Measurements from ENCODE around the gene KCNQ1.

KCNQ1 gene

DNA sequence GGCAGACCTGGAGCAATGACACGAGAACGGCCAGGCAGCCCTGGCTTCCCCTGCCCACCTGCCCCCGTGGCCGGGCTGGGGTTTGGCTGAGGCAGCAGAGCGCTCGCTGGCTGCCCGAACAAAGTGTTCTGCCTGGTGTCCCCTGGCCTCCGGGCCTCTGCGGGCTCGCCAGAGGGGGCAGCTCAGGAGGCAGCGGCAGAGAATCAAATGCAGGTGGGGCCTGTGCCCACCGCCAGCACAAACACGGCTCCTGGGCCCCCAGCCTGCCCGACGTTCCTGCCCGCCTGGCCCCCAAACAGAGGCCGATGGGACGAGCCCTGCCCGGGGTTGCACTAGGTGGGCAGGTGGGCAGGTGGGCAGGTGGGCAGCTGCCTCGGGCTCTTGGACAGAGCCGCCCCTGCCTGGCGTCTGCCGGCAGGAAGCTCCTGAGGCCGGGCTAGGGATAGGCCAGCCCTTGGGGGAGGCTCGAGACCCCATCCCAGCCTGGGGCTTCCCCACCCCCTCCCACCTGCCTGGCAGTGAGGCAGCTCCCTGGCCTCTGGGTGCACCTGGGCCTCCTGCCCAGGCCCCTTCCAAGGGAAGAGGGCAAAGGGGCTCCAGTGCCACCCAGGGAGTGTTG lies 394.0 kb downstream of the KCNQ1 start:
- no peaks in the 10 kb centered on the region for H3K36me3 Mint-ChIP-seq (ENCODE audit: low read depth)
- H3K9me3 Mint-ChIP-seq = no peaks in the 10 kb centered on the region
- no peak overlapping the region for H3K4me3 Mint-ChIP-seq
- H3K4me1 Mint-ChIP-seq (ENCODE audit: low read depth) = peaks cover 19% of the 10 kb centered on the region
- H3K27me3 Mint-ChIP-seq = peaks cover 17% of the 10 kb centered on the region
- no peak overlapping the region for H3K27ac Mint-ChIP-seq
- intact Hi-C loops (cut with micrococcal nuclease) = no loop called here

DNA sequence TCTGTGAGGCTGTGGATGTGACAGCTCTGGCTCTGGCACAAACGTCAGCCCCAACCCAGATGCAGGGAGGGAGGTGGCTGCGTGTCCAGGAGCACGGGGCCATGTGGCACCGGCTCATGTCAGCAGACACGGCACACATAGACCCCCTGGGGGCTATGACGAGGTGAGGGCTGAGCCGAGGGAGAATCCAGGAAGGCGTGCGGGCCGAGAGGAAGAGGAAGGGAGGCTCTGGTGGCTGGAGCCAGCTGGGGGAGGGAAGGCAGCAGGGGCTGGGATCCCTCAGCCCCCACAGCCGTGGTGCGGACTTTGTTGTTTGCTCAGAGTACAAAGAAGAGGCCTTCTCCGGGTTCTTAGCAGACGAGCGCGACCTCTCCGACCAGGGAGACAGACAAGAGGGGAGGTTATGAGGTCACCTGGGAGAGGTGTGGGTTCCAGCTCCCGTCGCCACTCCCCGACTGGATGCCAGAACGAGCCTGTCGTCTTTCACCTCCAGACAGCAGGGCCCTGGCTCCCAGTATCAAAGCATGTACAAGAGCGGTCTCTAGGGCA lies 394.7 kb downstream of the KCNQ1 start:
- no peaks in the 10 kb centered on the region for H3K36me3 Mint-ChIP-seq (ENCODE audit: low read depth)
- H3K27me3 Mint-ChIP-seq = peaks cover 17% of the 10 kb centered on the region
- no peak overlapping the region for H3K4me3 Mint-ChIP-seq
- no peak overlapping the region for H3K27ac Mint-ChIP-seq
- intact Hi-C loops (cut with micrococcal nuclease) = no loop called here
- peaks cover 19% of the 10 kb centered on the region for H3K4me1 Mint-ChIP-seq (ENCODE audit: low read depth)
- H3K9me3 Mint-ChIP-seq = no peaks in the 10 kb centered on the region

DNA sequence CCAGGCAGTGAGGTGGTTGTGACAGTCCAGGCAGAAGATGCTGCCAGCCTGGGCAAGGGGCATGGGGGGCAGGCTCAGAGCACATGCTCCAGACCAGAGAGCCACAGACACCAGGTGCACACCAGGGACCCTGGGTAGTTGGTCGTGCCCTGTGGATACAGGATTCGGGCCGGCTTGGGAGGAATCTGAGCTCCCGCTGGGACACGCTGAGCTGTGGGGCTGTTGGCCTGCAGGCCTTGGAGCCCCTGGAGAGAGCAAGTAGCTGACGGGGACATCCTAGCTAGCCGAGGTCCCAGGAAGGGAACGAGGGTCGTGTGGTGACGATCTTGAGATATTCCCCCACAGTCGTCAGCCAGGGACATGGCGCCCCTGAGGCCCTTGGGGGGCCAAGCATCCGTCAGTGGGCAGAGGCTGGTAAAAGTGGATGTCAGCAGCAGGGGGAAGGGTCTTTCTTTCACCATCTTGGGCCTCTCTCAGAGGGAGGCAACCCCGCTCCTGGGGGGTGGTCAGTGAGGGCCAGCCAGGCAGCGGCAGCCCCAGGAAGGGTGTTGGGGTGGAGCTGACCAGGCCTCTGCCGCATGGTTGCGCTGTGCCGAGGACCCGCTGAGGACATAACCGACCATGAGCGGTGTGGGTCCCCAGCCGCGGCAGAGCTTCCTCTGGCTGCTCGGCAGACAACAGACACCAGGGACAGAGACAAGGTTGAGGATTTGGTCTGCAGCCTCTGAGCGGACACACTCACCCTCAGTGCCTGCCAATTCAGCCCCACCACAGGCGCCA lies 396.8 kb downstream of the KCNQ1 start:
- peaks cover 5% of the 10 kb centered on the region for H3K4me1 Mint-ChIP-seq (ENCODE audit: low read depth)
- peaks cover 2% of the 10 kb centered on the region for H3K36me3 Mint-ChIP-seq (ENCODE audit: low read depth)
- no peak overlapping the region for H3K27ac Mint-ChIP-seq
- intact Hi-C loops (cut with micrococcal nuclease) = no loop called here
- no peak overlapping the region for H3K4me3 Mint-ChIP-seq
- peaks cover 9% of the 10 kb centered on the region for H3K27me3 Mint-ChIP-seq
- no peaks in the 10 kb centered on the region for H3K9me3 Mint-ChIP-seq

DNA sequence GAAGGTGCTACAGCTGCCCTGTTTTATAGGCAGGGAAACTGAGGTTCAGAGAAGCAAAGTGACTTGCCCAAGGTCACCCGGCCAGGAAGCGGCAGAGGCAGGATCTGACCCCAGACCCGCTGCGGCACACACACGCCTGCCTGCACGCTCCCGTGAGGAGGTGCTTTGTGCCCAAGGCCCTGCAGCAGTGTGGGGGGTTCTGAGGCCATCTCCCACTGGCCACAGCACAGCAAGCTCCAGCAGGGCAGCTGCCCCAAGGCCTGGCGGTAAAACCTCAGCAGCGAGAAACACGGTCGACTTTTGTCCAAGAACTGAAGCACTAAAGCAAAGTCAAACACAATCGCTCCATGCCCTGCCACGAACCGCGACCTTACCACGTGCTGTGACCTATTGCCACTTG lies 398.1 kb downstream of the KCNQ1 start:
- Mint-ChIP-seq H3K36me3 (ENCODE audit: low read depth) (peaks cover 15% of the 10 kb centered on the region), H3K27me3 (peaks cover 2% of the 10 kb centered on the region), H3K4me1 (ENCODE audit: low read depth) (no peaks in the 10 kb centered on the region), H3K9me3 (no peaks in the 10 kb centered on the region), H3K27ac (no peak overlapping the region), H3K4me3 (no peak overlapping the region)
- intact Hi-C loops (cut with micrococcal nuclease) = no loop called here

DNA sequence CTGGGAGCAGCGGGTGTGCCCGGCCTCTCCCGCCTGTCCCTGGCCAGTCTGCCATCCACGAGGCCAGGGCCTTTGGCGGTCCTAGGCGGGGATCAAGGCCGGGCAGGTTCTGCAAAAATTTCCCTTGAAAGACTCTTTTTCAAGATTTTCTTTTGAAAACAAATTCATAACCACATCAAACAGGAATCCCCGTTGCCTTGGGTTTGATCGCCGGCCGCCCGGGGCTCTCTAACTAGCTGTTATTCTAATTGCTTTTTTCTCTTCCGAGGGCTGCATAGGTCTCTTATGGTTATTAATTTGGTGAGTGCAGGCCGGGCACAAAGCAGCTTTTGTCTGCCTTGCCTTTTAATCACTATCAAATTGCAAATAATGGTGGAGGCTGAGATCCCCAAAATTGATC lies 398.7 kb downstream of the KCNQ1 start:
- H3K27me3 Mint-ChIP-seq = no peaks in the 10 kb centered on the region

DNA sequence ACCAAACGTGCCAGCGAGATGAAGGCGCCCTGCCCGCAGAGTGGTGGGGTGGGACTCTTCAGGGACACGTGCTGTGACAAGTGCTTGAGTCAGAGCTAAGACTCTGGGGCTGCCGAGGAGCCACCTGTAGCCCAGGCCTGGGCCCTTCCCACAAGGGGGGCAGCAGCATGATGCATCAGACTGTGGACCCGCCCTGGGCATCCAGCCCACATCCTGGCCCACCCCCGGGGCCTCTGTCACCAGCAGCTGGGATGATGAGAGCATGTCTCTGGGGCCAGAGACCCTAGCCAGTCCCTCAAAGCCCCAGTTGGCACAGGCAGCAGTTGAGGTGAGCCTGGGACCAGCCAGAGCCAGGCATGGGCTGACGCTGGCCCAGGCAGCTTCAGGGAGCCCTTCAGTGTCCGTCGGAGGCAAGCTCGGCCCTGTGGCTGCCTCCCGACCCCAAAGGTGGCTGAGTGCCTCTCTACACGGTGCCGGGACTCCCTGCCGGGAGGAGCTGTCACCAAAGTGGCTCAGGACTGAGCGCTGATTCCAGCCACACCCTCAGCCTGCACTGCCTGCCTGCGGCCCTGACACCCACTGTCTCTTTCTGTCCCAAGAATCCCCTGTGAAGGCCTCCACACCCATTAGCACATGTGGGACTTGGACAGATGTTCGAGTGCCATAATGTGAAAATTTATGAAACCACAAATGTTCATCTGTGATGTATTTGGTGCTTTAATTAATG lies 399.5 kb downstream of the KCNQ1 start:
- intact Hi-C loops (cut with micrococcal nuclease) = no loop called here
- no peaks in the 10 kb centered on the region for H3K27me3 Mint-ChIP-seq
- no peaks in the 10 kb centered on the region for H3K4me1 Mint-ChIP-seq (ENCODE audit: low read depth)
- H3K27ac Mint-ChIP-seq = no peak overlapping the region
- peaks cover 29% of the 10 kb centered on the region for H3K36me3 Mint-ChIP-seq (ENCODE audit: low read depth)
- no peaks in the 10 kb centered on the region for H3K9me3 Mint-ChIP-seq
- H3K4me3 Mint-ChIP-seq = no peak overlapping the region

More for the DNA sequence above, 398.7 kb downstream of the KCNQ1 start:
- Mint-ChIP-seq H3K4me1 (ENCODE audit: low read depth) (no peaks in the 10 kb centered on the region), H3K9me3 (no peaks in the 10 kb centered on the region), H3K4me3 (no peak overlapping the region), H3K27ac (no peak overlapping the region), H3K36me3 (ENCODE audit: low read depth) (peaks cover 21% of the 10 kb centered on the region)
- intact Hi-C loops (cut with micrococcal nuclease) = no loop called here

DNA sequence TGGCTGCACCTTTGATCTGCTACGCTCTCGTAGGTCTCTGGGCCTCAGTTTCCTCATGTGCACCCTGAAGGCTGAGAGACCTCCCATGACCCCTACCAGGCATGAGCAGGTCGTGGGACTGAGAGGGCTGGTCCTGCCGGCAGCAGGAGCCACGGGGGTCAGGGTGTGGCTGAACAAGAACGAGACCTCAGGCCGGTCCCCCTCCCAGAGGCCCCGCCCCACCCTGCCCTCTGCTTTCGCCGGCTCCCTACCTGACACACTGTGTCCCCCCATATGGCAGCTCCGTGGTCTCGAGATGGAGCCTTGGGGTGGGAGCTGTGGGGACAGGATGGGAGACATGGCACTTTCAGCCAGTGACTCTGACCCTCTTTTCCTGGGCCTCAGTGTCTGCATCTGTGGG lies 400.2 kb downstream of the KCNQ1 start:
- Mint-ChIP-seq H3K27ac (no peak overlapping the region), H3K9me3 (no peaks in the 10 kb centered on the region), H3K4me1 (ENCODE audit: low read depth) (no peaks in the 10 kb centered on the region), H3K36me3 (ENCODE audit: low read depth) (peaks cover 32% of the 10 kb centered on the region), H3K27me3 (no peaks in the 10 kb centered on the region), H3K4me3 (no peak overlapping the region)
- intact Hi-C loops (cut with micrococcal nuclease) = no loop called here

DNA sequence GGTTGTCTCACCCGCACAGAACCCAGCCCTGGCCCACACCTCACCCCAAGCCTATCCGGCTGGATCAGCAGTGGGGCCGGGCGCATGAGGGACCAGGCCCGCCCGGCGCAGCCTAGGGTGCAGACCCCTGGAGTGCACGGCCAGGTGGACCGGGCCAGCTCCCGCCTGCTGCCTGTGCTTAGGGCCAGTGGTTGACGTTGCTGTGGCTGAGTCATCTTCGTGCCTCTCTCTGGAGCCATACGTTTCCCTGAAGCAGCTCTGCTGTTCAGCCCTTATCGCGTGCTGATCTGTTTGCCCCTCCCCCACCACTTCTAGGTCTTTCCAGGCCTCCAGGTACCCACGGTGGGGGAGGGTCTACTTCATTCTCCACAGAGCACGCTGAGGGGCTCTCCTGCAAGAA lies 401.2 kb downstream of the KCNQ1 start:
- no peaks in the 10 kb centered on the region for H3K9me3 Mint-ChIP-seq
- intact Hi-C loops (cut with micrococcal nuclease) = no loop called here
- H3K4me1 Mint-ChIP-seq (ENCODE audit: low read depth) = no peaks in the 10 kb centered on the region
- H3K27ac Mint-ChIP-seq = no peak overlapping the region
- no peaks in the 10 kb centered on the region for H3K27me3 Mint-ChIP-seq
- peaks cover 32% of the 10 kb centered on the region for H3K36me3 Mint-ChIP-seq (ENCODE audit: low read depth)
- H3K4me3 Mint-ChIP-seq = no peak overlapping the region

DNA sequence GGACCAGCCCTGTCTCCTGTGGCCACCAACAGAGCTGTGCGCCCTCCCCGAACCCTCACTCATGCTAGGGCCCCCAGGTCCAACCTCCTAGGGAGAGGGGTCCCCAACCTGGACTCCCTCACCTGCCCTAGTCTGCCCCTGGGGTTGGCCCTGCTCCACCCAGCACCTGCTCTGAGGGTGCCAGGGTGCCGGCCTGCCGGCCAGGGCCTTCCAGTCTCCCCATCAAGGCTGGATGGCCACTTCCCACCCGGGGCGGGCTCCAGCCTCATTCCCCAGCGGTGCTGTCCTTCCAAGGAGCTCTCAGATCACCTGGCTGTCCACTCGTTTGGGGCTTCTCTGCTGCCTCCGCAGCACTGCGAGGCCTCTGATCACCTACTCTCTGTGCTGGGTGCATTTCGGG lies 401.7 kb downstream of the KCNQ1 start:
- Mint-ChIP-seq H3K4me3 (no peak overlapping the region), H3K27ac (no peak overlapping the region), H3K27me3 (no peaks in the 10 kb centered on the region), H3K9me3 (no peaks in the 10 kb centered on the region), H3K4me1 (ENCODE audit: low read depth) (no peaks in the 10 kb centered on the region), H3K36me3 (ENCODE audit: low read depth) (peaks cover 32% of the 10 kb centered on the region)
- intact Hi-C loops (cut with micrococcal nuclease) = no loop called here

DNA sequence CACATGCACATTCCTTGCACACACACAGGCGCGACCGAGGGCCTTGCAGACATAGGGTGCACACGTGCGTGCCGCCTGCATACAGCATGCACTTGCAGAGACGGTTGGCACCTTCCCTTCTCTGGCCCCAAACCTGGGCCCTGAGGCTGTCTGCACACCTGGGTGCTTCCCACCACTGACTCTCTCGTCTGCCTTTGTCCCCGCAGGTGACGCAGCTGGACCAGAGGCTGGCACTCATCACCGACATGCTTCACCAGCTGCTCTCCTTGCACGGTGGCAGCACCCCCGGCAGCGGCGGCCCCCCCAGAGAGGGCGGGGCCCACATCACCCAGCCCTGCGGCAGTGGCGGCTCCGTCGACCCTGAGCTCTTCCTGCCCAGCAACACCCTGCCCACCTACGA lies 402.8 kb downstream of the KCNQ1 start:
- intact Hi-C loops (cut with micrococcal nuclease) = no loop called here
- no peak overlapping the region for H3K4me3 Mint-ChIP-seq
- no peaks in the 10 kb centered on the region for H3K27me3 Mint-ChIP-seq
- peaks cover 32% of the 10 kb centered on the region for H3K36me3 Mint-ChIP-seq (ENCODE audit: low read depth)
- no peak overlapping the region for H3K27ac Mint-ChIP-seq
- H3K4me1 Mint-ChIP-seq (ENCODE audit: low read depth) = no peaks in the 10 kb centered on the region
- no peaks in the 10 kb centered on the region for H3K9me3 Mint-ChIP-seq

DNA sequence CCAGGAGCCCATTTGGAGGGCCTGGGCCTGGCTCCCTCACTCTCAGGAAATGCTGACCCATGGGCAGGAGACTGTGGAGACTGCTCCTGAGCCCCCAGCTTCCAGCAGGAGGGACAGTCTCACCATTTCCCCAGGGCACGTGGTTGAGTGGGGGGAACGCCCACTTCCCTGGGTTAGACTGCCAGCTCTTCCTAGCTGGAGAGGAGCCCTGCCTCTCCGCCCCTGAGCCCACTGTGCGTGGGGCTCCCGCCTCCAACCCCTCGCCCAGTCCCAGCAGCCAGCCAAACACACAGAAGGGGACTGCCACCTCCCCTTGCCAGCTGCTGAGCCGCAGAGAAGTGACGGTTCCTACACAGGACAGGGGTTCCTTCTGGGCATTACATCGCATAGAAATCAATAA lies 403.7 kb downstream of the KCNQ1 start:
- H3K4me3 Mint-ChIP-seq = no peak overlapping the region
- H3K36me3 Mint-ChIP-seq (ENCODE audit: low read depth) = peaks cover 32% of the 10 kb centered on the region
- intact Hi-C loops (cut with micrococcal nuclease) = no loop called here
- no peaks in the 10 kb centered on the region for H3K4me1 Mint-ChIP-seq (ENCODE audit: low read depth)
- H3K27ac Mint-ChIP-seq = no peak overlapping the region
- H3K9me3 Mint-ChIP-seq = no peaks in the 10 kb centered on the region
- no peaks in the 10 kb centered on the region for H3K27me3 Mint-ChIP-seq

DNA sequence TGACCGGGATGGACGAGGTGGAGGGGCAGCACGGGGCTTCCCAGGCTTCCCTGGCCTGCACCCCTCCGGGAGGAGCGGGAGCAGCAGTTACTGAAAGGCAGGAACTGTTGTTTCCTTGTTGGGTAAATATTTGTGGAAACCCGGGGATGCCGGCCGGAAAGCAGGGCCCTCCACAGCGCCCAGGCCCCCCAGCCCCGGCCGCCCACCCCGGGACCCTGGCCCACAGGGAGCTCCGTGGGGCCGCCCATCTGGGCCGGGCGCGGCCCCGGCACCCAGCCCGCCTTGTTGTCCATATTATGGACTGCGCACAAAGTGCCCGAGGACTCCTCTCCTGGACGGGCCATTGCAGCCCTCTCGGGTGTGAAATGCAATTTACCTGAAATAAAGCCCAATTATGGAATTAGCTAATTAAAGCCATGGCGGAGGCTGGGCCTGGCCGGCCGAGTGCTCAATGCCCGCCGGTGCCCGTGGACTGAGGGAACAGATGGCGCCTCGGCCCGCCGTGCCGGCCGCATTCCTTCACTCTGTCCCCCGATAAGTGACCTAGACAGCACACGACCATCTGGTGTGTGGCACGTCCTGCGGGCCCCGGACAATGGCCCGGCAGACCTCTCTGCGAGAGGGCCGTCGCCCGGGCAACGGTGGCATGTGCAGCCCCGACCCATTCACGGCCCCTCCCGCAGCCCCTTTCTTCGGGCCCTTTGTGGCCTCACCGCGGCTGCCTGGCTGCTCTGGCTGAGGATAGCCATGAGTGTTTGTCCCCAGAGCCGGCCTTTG lies 405.4 kb downstream of the KCNQ1 start:
- Mint-ChIP-seq H3K36me3 (ENCODE audit: low read depth) (peaks cover 32% of the 10 kb centered on the region), H3K4me3 (no peak overlapping the region), H3K4me1 (ENCODE audit: low read depth) (no peaks in the 10 kb centered on the region), H3K27ac (no peak overlapping the region), H3K27me3 (peaks cover 8% of the 10 kb centered on the region), H3K9me3 (no peaks in the 10 kb centered on the region)
- intact Hi-C loops (cut with micrococcal nuclease) = no loop called here

DNA sequence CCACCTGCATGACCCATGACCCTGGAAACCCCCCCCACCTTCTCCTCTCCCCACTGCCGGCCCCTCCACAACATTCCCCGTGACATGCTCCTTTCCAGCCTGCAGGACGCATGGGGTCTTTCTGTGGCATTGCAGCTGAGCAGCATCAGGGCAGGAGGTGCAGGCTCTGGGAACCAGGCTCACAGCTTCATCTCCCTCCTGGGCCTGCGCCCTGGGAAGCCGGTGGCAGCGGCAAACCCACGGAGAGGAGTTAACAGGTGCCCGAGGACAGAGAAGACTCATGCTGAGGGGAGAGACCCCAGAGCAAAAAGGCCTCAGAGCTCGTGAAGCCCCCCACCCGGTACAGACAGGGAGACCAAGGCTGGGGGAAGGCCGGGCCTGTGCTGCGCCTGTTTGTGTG lies 408.6 kb downstream of the KCNQ1 start:
- Mint-ChIP-seq H3K27ac (no peak overlapping the region), H3K4me3 (no peak overlapping the region), H3K4me1 (ENCODE audit: low read depth) (no peaks in the 10 kb centered on the region), H3K9me3 (no peaks in the 10 kb centered on the region), H3K36me3 (ENCODE audit: low read depth) (peaks cover 13% of the 10 kb centered on the region), H3K27me3 (peaks cover 12% of the 10 kb centered on the region)
- intact Hi-C loops (cut with micrococcal nuclease) = no loop called here
